Daoy (cell line): ENCODE results near the gene SSH3. TPM values are rescaled to one million over a fixed set of nuclear protein-coding genes. Genes with fewer than 3 reads are reported as not detected.

ENCODE experiments used
- DNase-seq: peaks from one replicate; pipeline ENCODE4 v3.0.0-alpha.2; 2015; ENCODE audit warnings: low read depth
- total RNA-seq: library from RNA; depleted of rRNA; stranded (reverse); fragments of >200 nt; shearing (Covaris generic); gene quantifications from 2 replicates; pipeline ENCODE4 v1.2.3, GENCODE V29; 2014

The SSH3 gene
- total RNA-seq, 1 experiment from 2014 or later: 2.9 TPM

- DNase-seq: no peak
Observed at GRCh38 chr11:67290801-67291200, 12.5 kb upstream of the SSH3 start.

GRCh38 chr11:67291481-67292381 is 11.6 kb upstream of the SSH3 start:
- DNase-seq: no peak

GRCh38 chr11:67292671-67293070 is 10.7 kb upstream of the SSH3 start:
- no peak for DNase-seq

GRCh38 chr11:67293090-67293489 is 10.2 kb upstream of the SSH3 start:
- DNase-seq: peak; percentile 61

GRCh38 chr11:67295846-67296245 is 7.5 kb upstream of the SSH3 start:
- no peak for DNase-seq

- no peak for DNase-seq
Observed at GRCh38 chr11:67298786-67299185, 4.5 kb upstream of the SSH3 start.

- DNase-seq: no peak
Observed at GRCh38 chr11:67299471-67300191, 3.7 kb upstream of the SSH3 start.

GRCh38 chr11:67300256-67300755 is 3.0 kb upstream of the SSH3 start:
- DNase-seq: no peak

- DNase-seq: no peak
Observed at GRCh38 chr11:67300756-67301312, 2.5 kb upstream of the SSH3 start.

- no peak for DNase-seq
Observed at GRCh38 chr11:67301313-67301921, 1.9 kb upstream of the SSH3 start.

- DNase-seq: no peak
Observed at GRCh38 chr11:67301951-67302516, 1.3 kb upstream of the SSH3 start.

- peak; percentile 32 for DNase-seq
Observed at GRCh38 chr11:67302571-67303131, 679 bp upstream of the SSH3 start.

GRCh38 chr11:67303835-67304411 is 593 bp downstream of the SSH3 start:
- DNase-seq: peak; percentile 29

GRCh38 chr11:67304511-67305113 is 1.3 kb downstream of the SSH3 start:
- DNase-seq: no peak

GRCh38 chr11:67306769-67307544 is 3.6 kb downstream of the SSH3 start:
- no peak for DNase-seq

GRCh38 chr11:67307545-67308001 is 4.2 kb downstream of the SSH3 start:
- DNase-seq: no peak

GRCh38 chr11:67308031-67308866 is 4.9 kb downstream of the SSH3 start:
- DNase-seq: no peak

- DNase-seq: no peak
Observed at GRCh38 chr11:67309166-67309565, 5.8 kb downstream of the SSH3 start.

- no peak for DNase-seq
Observed at GRCh38 chr11:67309661-67310061, 6.3 kb downstream of the SSH3 start.
